Measurements from ENCODE around the gene RPLP1. TPM values are rescaled to one million over a fixed set of nuclear protein-coding genes. Genes with fewer than 3 reads are reported as not detected.
A peak's percentile ranks its signal among the peaks of the same experiment; 100 is the strongest.

RPLP1 gene
- total and polyA plus RNA-seq, 3 donors from 2014 or later: 245 to 1,127 (median 513) TPM

GRCh38 chr15:69474291-69474690 lies 21.7 kb downstream of the RPLP1 start:
- H3K9me3 ChIP-seq: no peaks in the 10 kb centered on the region
- H3K4me3 ChIP-seq: no peak overlapping the region
- 71 to 85% methylated on average over 5 of the region's 5 CpGs for WGBS, 2 donors
- H3K36me3 ChIP-seq (ENCODE audit: low read depth, missing control alignments): no peaks in the 10 kb centered on the region
- intact Hi-C loops (cut with DNase I; ENCODE audit: low total_unique reads): no loop called here
- no peaks in the 10 kb centered on the region for H3K4me1 ChIP-seq
- no peak for TF ChIP-seq POLR2A (IDR thresholded peaks at IDR 0.05)
- TF ChIP-seq, protein P1, sequence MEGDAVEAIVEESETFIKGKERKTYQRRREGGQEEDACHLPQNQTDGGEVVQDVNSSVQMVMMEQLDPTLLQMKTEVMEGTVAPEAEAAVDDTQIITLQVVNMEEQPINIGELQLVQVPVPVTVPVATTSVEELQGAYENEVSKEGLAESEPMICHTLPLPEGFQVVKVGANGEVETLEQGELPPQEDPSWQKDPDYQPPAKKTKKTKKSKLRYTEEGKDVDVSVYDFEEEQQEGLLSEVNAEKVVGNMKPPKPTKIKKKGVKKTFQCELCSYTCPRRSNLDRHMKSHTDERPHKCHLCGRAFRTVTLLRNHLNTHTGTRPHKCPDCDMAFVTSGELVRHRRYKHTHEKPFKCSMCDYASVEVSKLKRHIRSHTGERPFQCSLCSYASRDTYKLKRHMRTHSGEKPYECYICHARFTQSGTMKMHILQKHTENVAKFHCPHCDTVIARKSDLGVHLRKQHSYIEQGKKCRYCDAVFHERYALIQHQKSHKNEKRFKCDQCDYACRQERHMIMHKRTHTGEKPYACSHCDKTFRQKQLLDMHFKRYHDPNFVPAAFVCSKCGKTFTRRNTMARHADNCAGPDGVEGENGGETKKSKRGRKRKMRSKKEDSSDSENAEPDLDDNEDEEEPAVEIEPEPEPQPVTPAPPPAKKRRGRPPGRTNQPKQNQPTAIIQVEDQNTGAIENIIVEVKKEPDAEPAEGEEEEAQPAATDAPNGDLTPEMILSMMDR (IDR thresholded peaks at IDR 0.05): no peak
- H3K27me3 ChIP-seq: no peaks in the 10 kb centered on the region
- DNase-seq: no peak
- no peak overlapping the region for H3K27ac ChIP-seq

DNA sequence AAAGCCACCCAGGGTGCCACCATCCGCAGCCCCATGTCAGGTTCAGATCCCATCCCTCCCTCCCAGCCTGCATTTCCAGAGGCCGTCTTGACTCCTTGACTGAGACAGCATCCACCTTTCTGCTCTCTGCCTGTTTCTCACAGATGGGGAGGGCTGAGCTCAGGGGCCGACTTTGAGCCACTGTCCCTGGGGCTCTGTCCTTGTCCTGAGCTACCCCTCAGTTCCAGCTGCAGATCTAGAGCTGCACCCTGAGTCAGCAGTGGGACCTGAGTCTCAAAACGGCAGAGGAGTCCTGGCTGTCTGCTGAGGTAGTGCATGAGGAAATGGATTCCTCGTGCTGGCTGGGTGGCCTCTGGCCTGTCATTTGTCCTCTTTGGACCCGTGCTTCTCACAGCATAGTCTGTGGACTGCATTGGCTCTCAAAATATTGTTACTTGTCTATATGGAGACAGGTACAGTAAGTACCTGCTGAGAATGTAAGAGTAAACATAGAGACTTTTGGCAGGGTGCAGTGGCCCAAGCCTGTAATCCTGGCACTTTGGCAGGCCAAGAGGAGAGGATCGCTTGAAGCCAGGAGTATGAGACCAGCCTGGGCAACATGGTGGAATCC lies 22.3 kb downstream of the RPLP1 start:
- WGBS, 2 donors: 78 to 100% methylated on average over 2 to 7 of the region's 7 CpGs
- Histone ChIP-seq H3K27ac (no peak overlapping the region), H3K4me3 (no peak overlapping the region), H3K36me3 (ENCODE audit: low read depth, missing control alignments) (no peaks in the 10 kb centered on the region), H3K4me1 (no peaks in the 10 kb centered on the region), H3K9me3 (no peaks in the 10 kb centered on the region), H3K27me3 (no peaks in the 10 kb centered on the region)
- TF ChIP-seq, protein P1 (IDR thresholded peaks at IDR 0.05): no peak
- no peak for TF ChIP-seq POLR2A (IDR thresholded peaks at IDR 0.05)
- no peak for DNase-seq
- intact Hi-C loops (cut with DNase I; ENCODE audit: low total_unique reads): no loop called here

DNA sequence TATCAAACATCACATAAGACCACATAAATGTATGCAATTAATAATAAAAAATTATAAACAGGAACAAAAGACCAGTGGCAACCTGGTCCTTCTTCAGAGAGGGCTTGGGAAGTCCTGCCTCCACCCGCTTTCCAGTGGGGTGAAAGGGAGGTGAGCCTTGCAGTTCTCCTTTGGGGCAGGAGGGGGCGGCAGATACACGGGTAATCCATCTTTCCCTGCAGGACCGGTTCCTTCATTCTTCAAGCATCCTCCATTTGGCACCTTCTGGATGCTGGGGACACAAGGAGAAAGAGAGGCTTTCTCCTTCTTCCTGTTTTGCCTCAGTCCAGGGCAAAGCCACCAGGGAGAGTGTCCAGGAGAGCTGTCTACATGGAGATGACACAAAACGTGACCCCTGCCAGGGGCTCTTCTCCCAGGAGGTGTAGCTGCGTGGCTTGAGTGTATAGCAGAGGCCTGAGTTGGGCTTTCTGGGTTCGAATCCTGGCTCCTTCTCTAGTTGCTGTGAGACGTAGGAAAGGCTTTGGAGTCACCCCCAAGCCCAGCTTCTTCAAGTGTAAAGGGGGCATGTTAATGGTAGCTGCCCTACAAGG lies 23.2 kb downstream of the RPLP1 start:
- Histone ChIP-seq H3K4me1 (no peaks in the 10 kb centered on the region), H3K27ac (no peak overlapping the region), H3K36me3 (ENCODE audit: low read depth, missing control alignments) (no peaks in the 10 kb centered on the region), H3K4me3 (no peak overlapping the region), H3K27me3 (no peaks in the 10 kb centered on the region), H3K9me3 (no peaks in the 10 kb centered on the region)
- no peak for TF ChIP-seq POLR2A (IDR thresholded peaks at IDR 0.05)
- TF ChIP-seq, protein P1 (IDR thresholded peaks at IDR 0.05): peak; percentile 74 to 94 (median 84)
- intact Hi-C loops (cut with DNase I; ENCODE audit: low total_unique reads): no loop called here
- 43 to 46% methylated on average over 8 of the region's 8 CpGs for WGBS, 2 donors
- peak; percentile 89 for DNase-seq

- TF ChIP-seq, protein P1 (IDR thresholded peaks at IDR 0.05): no peak
- no peak for TF ChIP-seq POLR2A (IDR thresholded peaks at IDR 0.05)
- Histone ChIP-seq H3K27ac (no peak overlapping the region), H3K9me3 (no peaks in the 10 kb centered on the region), H3K4me1 (no peaks in the 10 kb centered on the region), H3K27me3 (no peaks in the 10 kb centered on the region), H3K4me3 (no peak overlapping the region), H3K36me3 (ENCODE audit: low read depth, missing control alignments) (no peaks in the 10 kb centered on the region)
- WGBS, 2 donors: 86 to 90% methylated on average over 9 of the region's 9 CpGs
- DNase-seq: no peak
- intact Hi-C loops (cut with DNase I; ENCODE audit: low total_unique reads): no loop called here
These were observed 24.3 kb downstream of the RPLP1 start for GRCh38 chr15:69476704-69477473.

Data from testis (tissue), 3 donors.